Suppressor macrophage treated with lipopolysaccharide for 1 hour (primary cell): ENCODE results near the gene SMAD6.
"Not testable (repeated sequence)": the region's sequence is repeated elsewhere in the genome, so short reads cannot be mapped to it uniquely, and the experiment has no call there.

ENCODE experiments used
- DNase-seq, 3 donors: peaks; one replicate each; pipeline ENCODE4 v3.0.0-alpha.2; 2020 to 2022

SMAD6 gene

DNA sequence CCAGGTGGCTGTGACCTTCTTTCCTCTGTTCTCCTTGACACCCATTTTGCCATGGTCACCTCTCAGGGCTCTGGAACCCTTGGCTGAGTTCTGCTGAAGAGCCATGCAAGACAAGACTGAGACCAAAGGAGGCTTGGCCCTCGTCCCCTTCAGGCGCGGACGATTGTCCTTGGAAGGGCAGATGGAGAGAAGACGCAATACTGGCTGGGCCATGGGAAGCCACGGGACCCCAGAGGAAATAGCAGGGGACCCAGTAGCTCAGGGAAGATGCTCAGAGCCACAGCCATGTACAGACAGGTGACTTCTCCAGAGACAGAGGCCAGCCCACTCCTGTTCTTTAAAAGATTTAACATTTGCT, 125.6 kb downstream of the SMAD6 start:
- DNase-seq, result no peak

DNA sequence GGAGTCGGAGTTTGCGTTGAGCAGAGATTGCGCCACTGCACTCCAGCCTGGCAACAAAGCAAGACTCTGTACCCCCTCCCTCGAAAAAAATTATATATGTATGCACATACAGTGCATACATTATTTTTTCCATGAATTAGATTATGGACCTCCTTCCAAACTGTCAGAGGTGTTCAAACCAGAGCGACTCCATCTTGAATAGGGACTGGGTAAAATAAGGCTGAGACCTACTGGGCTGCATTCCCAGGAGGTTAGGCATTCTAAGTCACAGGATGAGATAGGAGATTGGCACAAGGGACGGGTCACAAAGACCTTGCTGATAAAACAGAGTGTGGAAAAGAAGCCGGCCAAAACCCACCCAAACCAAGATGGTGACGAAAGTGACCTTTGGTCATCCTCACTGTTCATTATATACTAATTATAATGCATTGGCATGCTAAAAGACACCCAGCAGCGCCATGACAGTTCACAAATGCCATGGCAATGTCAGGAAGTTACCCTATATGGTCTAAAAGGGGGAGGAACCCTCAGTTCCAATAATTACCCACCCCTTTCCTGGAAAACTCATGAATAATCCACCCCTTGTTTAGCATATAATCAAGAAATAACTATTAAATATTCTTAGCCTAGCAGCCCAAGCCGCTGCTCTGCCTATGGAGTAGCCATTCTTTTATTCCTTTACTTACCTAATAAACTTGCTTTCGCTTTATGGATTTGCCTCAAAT, 126.9 kb downstream of the SMAD6 start:
- not testable (repeated sequence) for DNase-seq

DNA sequence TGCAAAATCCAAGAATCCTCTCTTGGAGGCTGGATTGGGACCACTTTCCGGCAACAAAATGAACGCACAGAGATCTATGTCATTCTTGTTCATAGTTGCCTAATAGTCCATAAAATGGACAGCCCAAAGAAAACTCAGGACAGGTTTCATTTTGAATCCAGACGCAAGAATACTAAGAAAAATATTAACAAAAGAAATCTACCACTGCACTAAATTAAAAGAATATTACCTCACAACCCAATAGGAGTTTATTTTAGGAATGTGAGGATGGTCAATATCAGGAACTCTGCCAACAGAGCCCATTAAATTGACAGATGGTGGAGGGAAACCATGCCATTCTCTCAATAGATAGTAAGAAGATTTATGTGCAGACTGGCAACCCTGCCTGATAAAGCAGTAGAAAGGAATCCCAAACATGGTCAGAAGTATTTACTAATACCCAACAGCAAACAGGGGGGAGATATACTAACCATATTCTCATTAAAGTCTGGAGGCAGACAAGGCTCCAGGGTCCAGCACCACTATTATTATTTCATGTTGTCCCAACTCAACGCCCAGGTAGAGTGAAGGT, 127.6 kb downstream of the SMAD6 start:
- no peak for DNase-seq

DNA sequence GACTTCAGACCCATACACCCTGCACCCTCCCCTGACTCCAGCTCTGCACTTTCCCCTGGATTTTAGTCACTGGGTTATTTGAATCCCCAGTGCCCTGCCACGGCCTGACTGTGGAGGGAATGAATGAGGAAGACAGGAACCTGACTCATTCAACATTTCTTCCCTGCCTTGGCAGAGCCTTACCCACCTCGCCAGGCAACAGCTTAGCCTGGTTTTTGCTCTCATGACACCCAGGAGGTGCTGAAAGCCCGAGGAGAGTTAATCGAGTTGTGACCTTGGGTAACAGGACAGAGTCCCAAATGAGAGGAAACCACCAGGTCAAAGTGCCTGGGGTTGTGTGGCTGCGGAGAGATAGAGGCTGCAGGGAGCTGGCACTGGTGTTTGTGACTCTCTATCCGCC, 128.3 kb downstream of the SMAD6 start:
- DNase-seq, result peak; percentile 86 to 87 (median 87)

DNA sequence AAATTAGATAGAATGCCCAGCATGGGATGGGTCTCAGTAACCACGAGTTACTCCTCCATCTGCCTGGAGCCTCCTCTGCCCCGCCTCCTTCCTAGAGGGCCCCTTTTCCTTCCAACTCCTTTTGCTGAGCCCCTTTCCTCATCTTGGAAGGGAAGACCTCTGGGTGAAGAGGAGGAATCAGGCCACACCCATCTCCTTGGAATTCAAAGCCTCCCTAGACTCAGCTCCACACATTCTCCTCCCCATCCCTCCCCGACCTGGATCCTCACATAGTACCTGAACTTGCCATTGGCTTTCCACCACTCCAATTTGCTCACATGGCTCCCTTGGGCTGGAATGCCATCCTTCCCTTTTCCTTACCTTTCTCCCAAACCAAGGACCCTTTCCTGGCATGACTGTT, 128.8 kb downstream of the SMAD6 start:
- DNase-seq, result no peak

DNA sequence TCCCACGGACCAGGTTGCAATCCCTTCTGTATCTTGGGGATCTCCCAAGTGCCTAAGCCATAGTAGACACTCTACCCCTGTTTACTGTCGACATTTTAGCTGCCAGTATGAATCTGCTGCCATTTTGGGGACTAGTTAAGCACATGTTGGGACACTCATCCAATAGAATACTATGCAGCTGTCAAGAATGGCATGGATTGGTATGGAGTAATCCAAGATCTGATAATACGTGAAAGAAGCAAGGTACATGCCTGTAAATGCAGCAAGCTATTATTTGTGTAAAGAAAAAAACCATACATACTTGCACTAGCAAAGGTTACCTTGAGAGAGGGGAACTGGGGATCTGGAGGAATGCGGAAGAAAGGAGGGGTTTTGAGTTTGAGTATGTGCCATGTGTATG, 129.3 kb downstream of the SMAD6 start:
- DNase-seq, result no peak

DNA sequence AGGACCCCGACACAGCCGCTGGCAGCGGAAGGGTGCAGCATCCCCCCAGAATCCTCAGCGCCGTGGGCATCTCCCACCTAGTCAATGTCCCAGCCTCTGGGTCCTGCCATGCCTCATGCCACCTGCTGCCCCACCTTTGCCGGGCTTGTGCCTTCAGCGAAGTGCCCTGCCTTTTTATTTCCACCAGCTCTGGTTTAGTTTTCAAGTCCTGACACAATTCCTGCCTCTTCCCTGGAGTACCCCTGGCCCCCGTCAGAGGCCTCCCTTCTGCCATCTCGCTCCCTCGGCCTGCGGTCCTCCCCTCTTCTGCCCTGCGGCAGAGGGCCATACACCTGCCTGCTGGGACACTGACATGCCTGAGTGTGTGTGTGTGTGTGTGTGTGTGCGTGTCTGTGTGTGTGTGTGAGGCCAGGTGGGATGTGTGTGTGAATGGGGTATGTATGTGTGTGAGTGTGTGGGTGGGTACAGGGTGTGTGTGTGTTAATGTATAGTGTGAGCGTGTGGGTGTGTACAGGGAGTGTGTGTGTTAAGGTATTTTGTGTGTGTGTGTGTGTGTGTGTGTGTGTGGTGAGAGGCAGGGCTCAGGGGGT, 129.9 kb downstream of the SMAD6 start:
- DNase-seq, result no peak
